Epidermal melanocyte (primary cell): ENCODE results near the gene DDR2.
"Not testable (repeated sequence)": the region's sequence is repeated elsewhere in the genome, so short reads cannot be mapped to it uniquely, and the experiment has no call there.

Source experiments
- DNase-seq: peaks from one replicate; pipeline ENCODE4 v3.0.0; 2011; ENCODE audit warnings: low spot score; ENCODE audit not compliant: insufficient read length

The DDR2 gene

GRCh38 chr1:162756523-162756922 lies 124.3 kb downstream of the DDR2 start:
- DNase-seq, result no peak

GRCh38 chr1:162757476-162757875 lies 125.2 kb downstream of the DDR2 start:
- DNase-seq, result no peak

- DNase-seq, result no peak
Measured at GRCh38 chr1:162765788-162766187, 133.5 kb downstream of the DDR2 start.

DNA sequence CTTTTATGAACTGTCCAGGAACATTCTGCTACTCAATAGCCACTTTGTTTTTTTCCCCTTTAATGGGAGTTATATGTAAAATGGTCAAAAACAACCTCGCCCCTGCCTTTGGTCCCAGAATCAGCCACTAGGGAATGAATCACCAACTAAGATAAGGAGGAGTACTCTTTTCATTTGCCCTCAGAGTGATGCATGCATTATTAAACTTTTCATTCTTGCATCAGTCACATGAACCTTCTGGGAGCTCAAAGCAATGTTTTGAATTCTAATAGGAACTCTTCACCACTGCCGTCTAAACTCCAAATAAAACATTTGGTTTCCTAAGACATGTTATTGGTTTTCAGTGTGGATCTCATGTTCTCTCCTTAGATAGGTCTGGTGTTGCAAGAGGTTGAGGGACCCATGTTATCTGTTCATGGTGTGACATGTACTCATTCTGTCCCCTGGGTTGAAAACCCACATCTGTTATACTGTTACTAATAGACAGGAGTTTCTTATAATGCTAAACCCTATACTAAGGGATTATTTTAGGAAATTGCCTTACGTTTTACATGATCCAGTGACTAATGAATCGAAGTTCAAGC lies 140.4 kb downstream of the DDR2 start:
- no peak for DNase-seq

DNA sequence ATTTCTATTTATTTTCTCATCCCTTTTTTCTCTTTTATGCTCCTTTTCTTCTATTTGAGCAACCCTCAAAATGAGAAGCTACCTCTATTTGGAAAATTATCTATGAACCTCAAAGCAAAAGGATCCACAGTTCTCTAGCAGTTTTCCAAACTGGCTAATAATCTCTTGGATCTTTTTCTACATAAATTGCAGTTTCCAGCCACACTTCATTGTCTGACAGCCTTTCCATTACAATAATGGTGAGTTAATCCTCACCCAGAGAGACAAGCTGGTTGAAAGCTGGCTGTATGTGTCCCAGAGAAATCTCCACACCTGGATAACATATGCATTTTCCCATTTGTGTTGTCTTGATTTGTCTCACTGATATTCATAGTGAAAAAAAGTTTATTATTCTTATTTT lies 141.7 kb downstream of the DDR2 start:
- DNase-seq, result no peak

GRCh38 chr1:162779043-162779442 lies 146.8 kb downstream of the DDR2 start:
- DNase-seq, result no peak

GRCh38 chr1:162782671-162783070 lies 150.4 kb downstream of the DDR2 start:
- no peak for DNase-seq

GRCh38 chr1:162784926-162785325 lies 152.7 kb downstream of the DDR2 start:
- not testable (repeated sequence) for DNase-seq

- not testable (repeated sequence) for DNase-seq
Measured at GRCh38 chr1:162788783-162789182, 156.5 kb downstream of the DDR2 start.

DNA sequence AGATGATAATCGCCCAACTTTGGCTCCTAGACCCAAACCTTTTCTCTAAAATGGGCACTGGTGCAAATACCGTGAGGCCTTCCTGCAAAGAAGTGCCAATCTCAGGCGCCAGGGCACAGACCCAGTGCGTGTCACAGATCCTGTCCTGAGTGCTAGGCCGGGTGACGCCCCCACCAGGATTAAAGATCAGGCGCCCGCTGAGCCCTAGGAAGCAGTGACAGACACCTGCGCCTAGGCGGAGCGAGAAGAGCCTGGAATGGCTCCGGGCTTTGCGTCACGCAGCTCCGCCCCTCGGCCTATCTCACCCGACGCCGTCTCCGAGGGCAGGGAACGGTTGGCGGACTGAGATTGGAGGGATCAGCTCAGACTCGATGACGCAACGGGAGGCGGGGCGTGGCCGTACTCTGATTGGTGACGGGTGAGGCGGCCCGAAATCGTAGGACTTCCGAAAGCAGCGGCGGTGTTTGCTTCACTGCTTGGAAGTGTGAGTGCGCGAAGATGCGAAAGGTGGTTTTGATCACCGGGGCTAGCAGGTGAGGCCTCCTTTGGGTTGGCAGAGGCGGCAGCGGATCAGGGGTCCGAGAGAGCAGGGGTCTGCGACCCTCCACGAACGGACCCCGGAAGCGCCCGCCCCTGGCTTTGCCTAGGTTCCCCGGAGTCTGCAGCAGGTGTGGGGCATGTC lies 158.2 kb downstream of the DDR2 start, which contains the start of gene HSD17B7:
Gene HSD17B7 (plus strand): TSS at position 400 of the 682 bp plus-strand sequence. CDS start 99 bp downstream, at position 499.
- not testable (repeated sequence) for DNase-seq

GRCh38 chr1:162790985-162791357 lies 158.7 kb downstream of the DDR2 start:
- DNase-seq, result not testable (repeated sequence)

- not testable (repeated sequence) for DNase-seq
Measured at GRCh38 chr1:162794284-162794683, 162.0 kb downstream of the DDR2 start.

GRCh38 chr1:162796617-162797279 lies 164.5 kb downstream of the DDR2 start:
- DNase-seq, result not testable (repeated sequence)

DNA sequence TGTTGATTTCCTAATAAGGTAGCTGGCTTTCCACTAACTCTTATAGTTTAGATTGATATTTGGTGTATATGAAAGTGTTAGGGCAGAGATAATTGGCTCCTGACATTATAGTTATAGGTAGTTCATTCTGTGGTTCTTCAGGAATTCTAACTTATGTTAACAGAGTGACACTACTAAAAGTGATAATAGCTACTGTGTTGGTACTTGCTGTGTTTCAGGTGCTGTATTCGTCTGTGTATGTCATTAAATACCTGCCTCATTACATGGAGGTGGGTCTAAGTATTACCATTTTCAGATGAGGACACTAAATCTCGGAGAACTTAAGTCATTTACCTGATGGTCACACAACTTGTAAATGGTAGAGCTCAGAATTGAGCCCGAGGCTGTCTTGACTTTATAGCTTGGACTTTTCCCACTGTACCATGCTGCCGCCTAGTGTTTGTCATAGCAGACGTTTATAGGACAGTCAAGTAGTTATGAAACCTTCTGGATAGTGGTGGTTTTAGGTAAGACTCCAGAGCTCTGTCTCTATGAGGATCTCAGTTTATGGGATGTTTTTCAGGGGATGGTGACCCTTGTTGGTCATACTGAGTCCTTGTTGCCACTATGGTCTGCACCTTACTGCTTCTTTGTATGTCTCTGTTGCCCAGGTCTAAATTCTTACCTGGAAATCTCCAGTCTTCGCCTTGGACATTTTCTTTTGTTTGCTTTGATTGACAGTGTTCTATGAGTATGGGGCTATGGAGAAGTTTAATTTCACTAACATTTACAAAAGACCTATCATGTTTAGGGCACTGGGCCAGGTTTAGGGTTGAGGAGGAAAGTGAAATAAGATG lies 167.9 kb downstream of the DDR2 start:
- not testable (repeated sequence) for DNase-seq

DNA sequence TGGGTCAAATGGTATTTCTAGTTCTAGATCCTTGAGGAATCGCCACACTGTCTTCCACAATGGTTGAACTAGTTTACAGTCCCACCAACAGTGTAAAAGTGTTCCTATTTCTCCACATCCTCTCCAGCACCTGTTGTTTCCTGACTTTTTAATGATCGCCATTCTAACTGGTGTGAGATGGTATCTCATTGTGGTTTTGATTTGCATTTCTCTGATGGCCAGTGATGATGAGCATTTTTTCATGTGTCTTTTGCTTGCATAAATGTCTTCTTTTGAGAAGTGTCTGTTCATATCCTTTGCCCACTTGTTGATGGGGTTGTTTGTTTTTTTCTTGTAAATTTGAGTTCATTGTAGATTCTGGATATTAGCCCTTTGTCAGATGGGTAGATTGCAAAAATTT lies 175.2 kb downstream of the DDR2 start:
- not testable (repeated sequence) for DNase-seq

GRCh38 chr1:162812357-162812756 lies 180.1 kb downstream of the DDR2 start:
- DNase-seq, result not testable (repeated sequence)

- DNase-seq, result not testable (repeated sequence)
Measured at GRCh38 chr1:162818136-162818535, 185.9 kb downstream of the DDR2 start.

GRCh38 chr1:162818666-162819065 lies 186.4 kb downstream of the DDR2 start:
- not testable (repeated sequence) for DNase-seq

GRCh38 chr1:162822391-162823200 lies 190.3 kb downstream of the DDR2 start:
- no peak for DNase-seq

- DNase-seq, result no peak
Measured at GRCh38 chr1:162823231-162823630, 191.0 kb downstream of the DDR2 start.
